SK-N-SH (cell line): ENCODE measurements around the gene SPTB. TPM values are rescaled to one million over a fixed set of nuclear protein-coding genes. Genes with fewer than 3 reads are reported as not detected.

ENCODE experiments used
- CTCF ChIA-PET: fragments of 300-600, 350-600 bp; formaldehyde crosslinking; extraction: SDS; loops from one replicate; lab custom pipeline; 2021; lab: Yijun Ruan, JAX
- POLR2A ChIA-PET: fragments of 350-600 bp; sonication (Branson Sonifier 250); formaldehyde crosslinking; extraction: SDS; loops from one replicate; lab custom pipeline; 2020; ENCODE audit warnings: antibody characterized with exemption, inconsistent platforms; lab: Yijun Ruan, JAX
- DNase-seq: peaks from one replicate; pipeline ENCODE4 v3.0.0; 2012
- H2AFZ ChIP-seq: fragments of 200-600 bp; sonication (generic); 2 replicates; pipeline ENCODE4 v1.8.1; 2016; ENCODE audit warnings: antibody characterized with exemption, mild to moderate bottlenecking, low read depth
- H3F3A ChIP-seq: fragments of 200-600 bp; sonication (generic); replicated peaks from 2 replicates; pipeline ENCODE3; 2016; ENCODE audit warnings: antibody characterized with exemption, mild to moderate bottlenecking; ENCODE audit not compliant: insufficient read depth
- H3K27ac ChIP-seq, 2 experiments: fragments of 200-500 bp in 1 of 2; fragments of 200-600 bp in 1 of 2; sonication (Bioruptor generic) in 1 of 2; sonication (generic), shearing (Covaris generic) in 1 of 2; 2 replicates each; pipeline versions ENCODE4 v1.5.1 to v1.6.1; 2014 to 2016; ENCODE audit warnings: low read depth in 2 of 2, inconsistent platforms in 1 of 2, low read length in 1 of 2, mild to moderate bottlenecking in 1 of 2, mixed read lengths in 1 of 2
- H3K27me3 ChIP-seq: fragments of 200-600 bp; sonication (generic), shearing (Covaris generic); 2 replicates; pipeline ENCODE4 v1.6.1; 2016; ENCODE audit warnings: mixed run types; ENCODE audit not compliant: insufficient read depth
- H3K36me3 ChIP-seq, 2 experiments: fragments of 200-500 bp in 1 of 2; fragments of 200-600 bp in 1 of 2; sonication (Bioruptor generic) in 1 of 2; sonication (generic) in 1 of 2; replicated peaks in 1 of 2; 2 replicates each; pipeline versions ENCODE3 to v1.5.1; 2014 to 2016; ENCODE audit warnings: low read length in 1 of 2, mild to moderate bottlenecking in 1 of 2; ENCODE audit not compliant: insufficient read depth in 2 of 2, control insufficient read depth in 1 of 2
- H3K4me1 ChIP-seq, 2 experiments: fragments of 200-500 bp in 1 of 2; fragments of 200-600 bp in 1 of 2; sonication (Bioruptor generic) in 1 of 2; sonication (generic), shearing (Covaris generic) in 1 of 2; 2 replicates each; pipeline versions ENCODE4 v1.5.1 to v1.6.1; 2014 to 2016; ENCODE audit warnings: low read depth in 1 of 2, low read length in 1 of 2, mixed run types in 1 of 2; ENCODE audit not compliant: insufficient read depth in 2 of 2, control insufficient read depth in 1 of 2
- H3K4me2 ChIP-seq: fragments of 200-600 bp; sonication (generic), shearing (Covaris generic); 2 replicates; pipeline ENCODE4 v1.6.1; 2017; ENCODE audit warnings: mixed run types
- H3K4me3 ChIP-seq, 2 experiments: fragments of 200-500 bp in 1 of 2; fragments of 200-600 bp in 1 of 2; sonication (Bioruptor generic) in 1 of 2; sonication (generic), shearing (Covaris generic) in 1 of 2; 2 replicates each; pipeline versions ENCODE4 v1.5.1 to v1.8.1; 2014 to 2016; ENCODE audit warnings: low read depth in 2 of 2, inconsistent platforms in 1 of 2, low read length in 1 of 2, mild to moderate bottlenecking in 1 of 2, mixed read lengths in 1 of 2, moderate library complexity in 1 of 2
- H3K79me2 ChIP-seq: fragments of 200-600 bp; sonication (generic); 2 replicates; pipeline ENCODE4 v1.8.1; 2017; ENCODE audit warnings: mild to moderate bottlenecking; ENCODE audit not compliant: insufficient read depth
- H3K9ac ChIP-seq: fragments of 200-600 bp; sonication (generic); 2 replicates; pipeline ENCODE4 v1.6.1; 2017; ENCODE audit warnings: mixed run types
- H3K9me2 ChIP-seq: fragments of 200-600 bp; sonication (generic); 2 replicates; pipeline ENCODE4 v1.6.1; 2017; ENCODE audit warnings: mixed run types
- H3K9me3 ChIP-seq: fragments of 200-600 bp; sonication (generic); 2 replicates; pipeline ENCODE4 v1.6.1; 2017; ENCODE audit warnings: mixed run types, mild to moderate bottlenecking, moderate library complexity
- H4K20me1 ChIP-seq: fragments of 200-600 bp; sonication (generic); 2 replicates; pipeline ENCODE4 v1.6.1; 2017; ENCODE audit warnings: mild to moderate bottlenecking, mixed run types; ENCODE audit not compliant: insufficient read depth
- FOSL2 ChIP-seq: IDR thresholded peaks from 2 replicates; pipeline ENCODE4 v1.4.0; 2012; ENCODE audit warnings: low read depth, mild to moderate bottlenecking, moderate library complexity, borderline replicate concordance
- NRF1 ChIP-seq: IDR thresholded peaks from 2 replicates; pipeline ENCODE4 v1.6.1; 2012; ENCODE audit warnings: low read depth, mild to moderate bottlenecking, low read length
- POLR2AphosphoS5 ChIP-seq: IDR thresholded peaks from 2 replicates; pipeline ENCODE4 v1.6.1; 2012; ENCODE audit warnings: low read depth, low read length
- RAD21 ChIP-seq: IDR thresholded peaks from 2 replicates; pipeline ENCODE4 v1.6.1; 2012; ENCODE audit warnings: mild to moderate bottlenecking, low read length
- RCOR1 ChIP-seq: fragments of 150-350 bp; IDR thresholded peaks from 2 replicates; pipeline ENCODE4 v1.6.1; 2017; ENCODE audit warnings: antibody characterized with exemption, low read length
- SIN3A ChIP-seq: IDR thresholded peaks from 2 replicates; pipeline ENCODE4 v1.6.1; 2012; ENCODE audit warnings: low read depth, mild to moderate bottlenecking, low read length, moderate library complexity, borderline replicate concordance
- SMC3 ChIP-seq: IDR thresholded peaks from 2 replicates; pipeline ENCODE4 v1.6.1; 2012; ENCODE audit warnings: low read depth, low read length, improper control_type of control experiment
- TCF12 ChIP-seq: IDR thresholded peaks from 2 replicates; pipeline ENCODE4 v1.4.0; 2012
- YY1 ChIP-seq: IDR thresholded peaks from 2 replicates; pipeline ENCODE4 v1.4.0; 2012; ENCODE audit warnings: low read depth, mild to moderate bottlenecking
- WGBS: methylation state at CpG from one replicate; pipeline ENCODE4 v1.1.6; 2017; ENCODE audit warnings: low lambda C conversion rate; 5-methylcytosine and 5-hydroxymethylcytosine counted together
- polyA plus RNA-seq, 3 experiments: library from polyadenylated mRNA; depleted of rRNA; stranded (reverse); fragments of >200 nt; gene quantifications; 2 replicates each; pipeline ENCODE4 v1.2.3, GENCODE V29; 2012
- TF ChIP-seq, protein P1 (sequence below): fragments of 200-600 bp; sonication (generic); IDR thresholded peaks from 2 replicates; pipeline ENCODE4 v1.6.1; 2017; ENCODE audit warnings: antibody characterized with exemption, mild to moderate bottlenecking, moderate library complexity

The SPTB gene
- polyA plus RNA-seq, 1 of the 3 experiments (the other 2 are of a cell fraction) = 0.15 TPM

GRCh38 chr14:64910847-64911495 is 31.3 kb upstream of the SPTB start:
- TF ChIP-seq SIN3A (no peak), NRF1 (no peak), RAD21 (peak; percentile 67), FOSL2 (no peak), SMC3 (peak; percentile 42)
- TF ChIP-seq, protein P1, sequence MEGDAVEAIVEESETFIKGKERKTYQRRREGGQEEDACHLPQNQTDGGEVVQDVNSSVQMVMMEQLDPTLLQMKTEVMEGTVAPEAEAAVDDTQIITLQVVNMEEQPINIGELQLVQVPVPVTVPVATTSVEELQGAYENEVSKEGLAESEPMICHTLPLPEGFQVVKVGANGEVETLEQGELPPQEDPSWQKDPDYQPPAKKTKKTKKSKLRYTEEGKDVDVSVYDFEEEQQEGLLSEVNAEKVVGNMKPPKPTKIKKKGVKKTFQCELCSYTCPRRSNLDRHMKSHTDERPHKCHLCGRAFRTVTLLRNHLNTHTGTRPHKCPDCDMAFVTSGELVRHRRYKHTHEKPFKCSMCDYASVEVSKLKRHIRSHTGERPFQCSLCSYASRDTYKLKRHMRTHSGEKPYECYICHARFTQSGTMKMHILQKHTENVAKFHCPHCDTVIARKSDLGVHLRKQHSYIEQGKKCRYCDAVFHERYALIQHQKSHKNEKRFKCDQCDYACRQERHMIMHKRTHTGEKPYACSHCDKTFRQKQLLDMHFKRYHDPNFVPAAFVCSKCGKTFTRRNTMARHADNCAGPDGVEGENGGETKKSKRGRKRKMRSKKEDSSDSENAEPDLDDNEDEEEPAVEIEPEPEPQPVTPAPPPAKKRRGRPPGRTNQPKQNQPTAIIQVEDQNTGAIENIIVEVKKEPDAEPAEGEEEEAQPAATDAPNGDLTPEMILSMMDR = peak; percentile 87
- ChIA-PET POLR2A (interaction anchor here (0.6 kb wide), 1 partner anchor 43 kb away, joined by 3 read pairs; no protein-coding TSS in a partner anchor), CTCF (interaction anchor here (0.6 to 5.5 kb wide), 39 partner anchors 8 to 274 kb away, joined by 3 to 44 read pairs (median 4); partner anchors contain the start of gene FNTB)
- Histone ChIP-seq H3K4me2 (no peak overlapping the region), H2AFZ (no peak overlapping the region), H3K4me1 (peaks cover 0 to 9% of the 10 kb centered on the region in 2 experiments; a peak in 2 of 4 replicates), H3K9me3 (no peaks in the 10 kb centered on the region), H3K79me2 (peaks cover 17% of the 10 kb centered on the region), H3F3A (peaks cover 3% of the 10 kb centered on the region), H4K20me1 (no peaks in the 10 kb centered on the region), H3K27ac (no peak overlapping the region), H3K27me3 (no peaks in the 10 kb centered on the region), H3K9ac (no peak overlapping the region), H3K36me3 (no peaks in the 10 kb centered on the region), H3K4me3 (no peak overlapping the region), H3K9me2 (no peaks in the 10 kb centered on the region)
- 2% methylated on average over 3 of the region's 3 CpGs for WGBS
- peak; percentile 35 for DNase-seq

DNA sequence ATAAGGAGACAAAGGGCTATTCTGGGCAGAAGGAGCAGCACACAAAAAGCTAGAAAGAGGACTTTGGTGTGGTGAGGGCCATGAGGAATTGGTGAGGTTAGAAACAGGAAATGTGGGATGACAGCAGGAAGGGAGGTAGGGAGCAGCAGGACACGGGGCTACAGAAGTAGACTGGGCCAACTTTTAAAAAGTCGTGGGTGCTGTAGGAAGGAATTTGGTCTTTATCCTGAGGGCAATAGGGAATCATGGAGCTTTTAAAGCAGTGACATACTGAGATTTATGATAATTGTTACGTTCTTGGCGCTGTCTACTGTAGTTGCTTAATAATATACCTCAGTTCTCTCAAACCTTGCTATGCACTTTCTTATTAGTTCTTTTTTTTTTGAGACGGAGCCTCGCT is 26.3 kb upstream of the SPTB start:
- no peak for TF ChIP-seq RCOR1
- TF ChIP-seq TCF12 = peak; percentile 16; the same call in 1 of the 2 replicates
- peak overlapping the region; percentile 60; the same call in 1 of the 2 replicates for H2AFZ ChIP-seq
- no peak overlapping the region for H3K4me3 ChIP-seq
- no peaks in the 10 kb centered on the region for H3K79me2 ChIP-seq
- H3F3A ChIP-seq = no peaks in the 10 kb centered on the region
- H3K4me1 ChIP-seq = peaks cover 0 to 2% of the 10 kb centered on the region in 2 experiments; a peak in 1 of 4 replicates
- H3K9me3 ChIP-seq = no peaks in the 10 kb centered on the region
- ChIA-PET CTCF (interaction anchor here (0.7 to 1.4 kb wide), 6 partner anchors 14 to 142 kb away, joined by 3 to 6 read pairs (median 3); no protein-coding TSS in a partner anchor), POLR2A (no interaction called here)
- DNase-seq = no peak
- WGBS = 56% methylated on average over 6 of the region's 6 CpGs
- no peak overlapping the region for H3K9ac ChIP-seq
- H3K27ac ChIP-seq = no peak overlapping the region
- H4K20me1 ChIP-seq = no peaks in the 10 kb centered on the region
- no peaks in the 10 kb centered on the region for H3K27me3 ChIP-seq
- no peaks in the 10 kb centered on the region for H3K9me2 ChIP-seq
- H3K36me3 ChIP-seq = no peaks in the 10 kb centered on the region
- no peak overlapping the region for H3K4me2 ChIP-seq

DNA sequence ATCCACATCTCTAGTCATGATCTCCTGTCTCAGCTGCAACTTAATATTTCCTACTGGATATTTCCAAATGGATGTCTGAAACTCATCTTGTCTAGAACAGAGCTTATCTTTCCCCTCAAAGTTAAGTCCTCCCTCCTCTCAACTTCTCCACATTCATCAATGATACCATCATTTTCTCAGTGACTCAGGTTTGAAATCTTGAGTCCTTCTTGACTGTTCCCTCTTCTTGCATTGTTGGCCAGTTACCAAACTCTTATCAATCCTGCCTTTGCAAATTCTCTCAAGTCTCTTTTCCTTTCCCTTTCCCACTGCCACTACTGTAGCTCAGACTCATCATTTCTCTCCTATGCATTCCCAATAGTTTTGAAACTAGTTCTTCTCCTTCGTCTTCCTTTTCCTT is 20.3 kb upstream of the SPTB start:
- ChIA-PET POLR2A (no interaction called here), CTCF (interaction anchor here (0.7 to 6.2 kb wide), 8 partner anchors 9 to 140 kb away, joined by 3 to 46 read pairs (median 8); partner anchors contain the start of gene FNTB)
- 74% methylated on average over 1 of the region's 1 CpG for WGBS
- H3K9ac ChIP-seq = no peak overlapping the region
- no peaks in the 10 kb centered on the region for H3K9me3 ChIP-seq
- H3K4me3 ChIP-seq = no peak overlapping the region
- H3K36me3 ChIP-seq = no peaks in the 10 kb centered on the region
- DNase-seq = no peak
- no peak overlapping the region for H3K4me2 ChIP-seq
- no peaks in the 10 kb centered on the region for H4K20me1 ChIP-seq
- H3F3A ChIP-seq = no peaks in the 10 kb centered on the region
- no peaks in the 10 kb centered on the region for H3K4me1 ChIP-seq
- no peak overlapping the region for H3K27ac ChIP-seq
- H3K9me2 ChIP-seq = no peaks in the 10 kb centered on the region
- H2AFZ ChIP-seq = no peak overlapping the region
- TF ChIP-seq YY1 (no peak), POLR2AphosphoS5 (no peak)
- TF ChIP-seq, all 33 proteins: peak for 0
- no peaks in the 10 kb centered on the region for H3K79me2 ChIP-seq
- no peaks in the 10 kb centered on the region for H3K27me3 ChIP-seq
